A549 (cell line): ENCODE measurements around the gene REL. TPM values are rescaled to one million over a fixed set of nuclear protein-coding genes. Genes with fewer than 3 reads are reported as not detected.
"Not testable (repeated sequence)": the region's sequence is repeated elsewhere in the genome, so short reads cannot be mapped to it uniquely, and the experiment has no call there.

Experiments
- ATAC-seq, 2 experiments: fragments of 200-7000 bp in 1 of 2; fragments of >200 bp in 1 of 2; cut with Nextera tagmentation in 1 of 2; cut with Tn5 transposase in 1 of 2; 3 replicates each; pipeline versions ENCODE4 v1.8.0 to v1.9.1; 2018 to 2020; ENCODE audit warnings: mild to moderate bottlenecking in 1 of 2, moderate library complexity in 1 of 2
- CTCF ChIA-PET: fragments of 300-600 bp; sonication (Branson Sonifier 250); formaldehyde crosslinking; extraction: SDS; loops from one replicate; lab custom pipeline; 2021; ENCODE audit warnings: antibody characterized with exemption, inconsistent platforms; lab: Yijun Ruan, JAX
- POLR2A ChIA-PET: fragments of 350-600 bp; formaldehyde crosslinking; extraction: SDS; loops from one replicate; lab custom pipeline; 2021; ENCODE audit warnings: antibody characterized with exemption, inconsistent platforms; lab: Yijun Ruan, JAX
- DNase-seq, 2 experiments: peaks; one replicate each; pipeline versions ENCODE4 v3.0.0 to v3.0.0-alpha.2; 2011 to 2016; ENCODE audit warnings: low read depth in 1 of 2, low spot score in 1 of 2
- FAIRE-seq: peaks from 2 replicates; lab custom pipeline; 2011; peaks lifted over from hg19 to GRCh38; lab: Jason Lieb, UNC
- H3K27ac ChIP-seq, 2 experiments: fragments of >200 bp; sonication (Bioruptor Twin); formaldehyde crosslinking; 3 replicates each; pipeline ENCODE4 v1.5.1; 2016 to 2017
- H3K4me1 ChIP-seq: fragments of >200 bp; sonication (Bioruptor Twin); formaldehyde crosslinking; 3 replicates; pipeline ENCODE4 v1.6.1; 2016
- H3K4me2 ChIP-seq: fragments of >200 bp; sonication (Bioruptor Twin); formaldehyde crosslinking; 3 replicates; pipeline ENCODE4 v1.6.1; 2016
- H3K4me3 ChIP-seq: fragments of >200 bp; sonication (Bioruptor Twin); formaldehyde crosslinking; 3 replicates; pipeline ENCODE4 v1.5.1; 2016
- H3K9me3 ChIP-seq: fragments of >200 bp; sonication (Bioruptor Twin); formaldehyde crosslinking; 3 replicates; pipeline ENCODE4 v1.6.1; 2016
- CBX2 ChIP-seq: fragments of 200-600 bp; sonication (generic); IDR thresholded peaks from 2 replicates; pipeline ENCODE4 v1.6.1; 2016; ENCODE audit warnings: low read depth, mild to moderate bottlenecking, borderline replicate concordance
- CEBPB ChIP-seq, 2 experiments: fragments of >200 bp in 1 of 2; sonication (Bioruptor Twin) in 1 of 2; formaldehyde crosslinking in 1 of 2; IDR thresholded peaks; 2 replicates each; pipeline ENCODE4 v1.6.1; 2012 to 2016
- CHD2 ChIP-seq: fragments of 150-350 bp; IDR thresholded peaks from 2 replicates; pipeline ENCODE4 v1.6.1; 2014; ENCODE audit warnings: low read length; ENCODE audit not compliant: partially characterized antibody
- CHD4 ChIP-seq: fragments of 200-600 bp; sonication (generic); IDR thresholded peaks from 2 replicates; pipeline ENCODE4 v1.6.1; 2016; ENCODE audit warnings: antibody characterized with exemption, mild to moderate bottlenecking, borderline replicate concordance
- EHF ChIP-seq: fragments of 250-450 bp; sonication (Bioruptor Pico); IDR thresholded peaks from 2 replicates; pipeline ENCODE4 v1.5.0; 2020; ENCODE audit warnings: mild to moderate bottlenecking
- ELK1 ChIP-seq: fragments of 150-350 bp; IDR thresholded peaks from 2 replicates; pipeline ENCODE4 v1.6.1; 2014; ENCODE audit warnings: low read depth, mild to moderate bottlenecking, low read length
- FOXS1 ChIP-seq: fragments of 250-450 bp; sonication (Bioruptor Pico); IDR thresholded peaks from 2 replicates; pipeline ENCODE4 v1.5.0; 2020; ENCODE audit warnings: mild to moderate bottlenecking, moderate library complexity
- HOXB13 ChIP-seq: fragments of 250-450 bp; sonication (Bioruptor Pico); IDR thresholded peaks from 2 replicates; pipeline ENCODE4 v1.5.0; 2020; ENCODE audit warnings: low read depth, mild to moderate bottlenecking, moderate library complexity
- HOXB5 ChIP-seq: fragments of 250-450 bp; sonication (Bioruptor Pico); IDR thresholded peaks from 2 replicates; pipeline ENCODE4 v1.5.0; 2020; ENCODE audit warnings: mild to moderate bottlenecking, moderate library complexity
- MAX ChIP-seq: IDR thresholded peaks from 2 replicates; pipeline ENCODE4 v1.6.1; 2012
- NPAS2 ChIP-seq: fragments of 250-450 bp; sonication (Bioruptor Pico); IDR thresholded peaks from 2 replicates; pipeline ENCODE4 v1.8.0; 2022; ENCODE audit warnings: mild to moderate bottlenecking, moderate library complexity, borderline replicate concordance
- PBX3 ChIP-seq: IDR thresholded peaks from 2 replicates; pipeline ENCODE4 v1.6.1; 2012
- PHF8 ChIP-seq: fragments of 200-600 bp; sonication (generic); IDR thresholded peaks from 2 replicates; pipeline ENCODE4 v1.6.1; 2016; ENCODE audit warnings: low read depth, mild to moderate bottlenecking, antibody characterized with exemption, moderate library complexity, borderline replicate concordance
- POLR2A ChIP-seq: IDR thresholded peaks from 2 replicates; pipeline ENCODE4 v1.6.1; 2012; ENCODE audit warnings: mild to moderate bottlenecking, low read length
- RAD21 ChIP-seq, 2 experiments: fragments of >200 bp in 1 of 2; sonication (Bioruptor Twin) in 1 of 2; formaldehyde crosslinking in 1 of 2; IDR thresholded peaks in 1 of 2; conservative IDR thresholded peaks in 1 of 2; 2 replicates in 1 of 2; 3 replicates in 1 of 2; pipeline ENCODE4 v1.6.1; 2012 to 2018; ENCODE audit warnings: inconsistent platforms in 1 of 2
- RCOR1 ChIP-seq: fragments of 150-350 bp; IDR thresholded peaks from 2 replicates; pipeline ENCODE4 v1.6.1; 2014; ENCODE audit warnings: antibody characterized with exemption, low read length, low read depth
- REST ChIP-seq: fragments of 200-600 bp; sonication (generic); IDR thresholded peaks from 2 replicates; pipeline ENCODE4 v1.6.1; 2016; ENCODE audit warnings: antibody characterized with exemption, mild to moderate bottlenecking, moderate library complexity
- RFX5 ChIP-seq: fragments of 450-650 bp; IDR thresholded peaks from 2 replicates; pipeline ENCODE4 v1.7.1; 2014; ENCODE audit warnings: antibody characterized with exemption, mild to moderate bottlenecking, moderate library complexity
- SMC3 ChIP-seq: fragments of >200 bp; sonication (Bioruptor Twin); formaldehyde crosslinking; IDR thresholded peaks from 3 replicates; pipeline ENCODE4 v1.6.1; 2018; ENCODE audit warnings: inconsistent platforms
- SREBF2 ChIP-seq: fragments of 450-650 bp; IDR thresholded peaks from 2 replicates; pipeline ENCODE4 v1.6.1; 2014; ENCODE audit warnings: mild to moderate bottlenecking, moderate library complexity
- TFCP2L1 ChIP-seq: fragments of 250-450 bp; sonication (Bioruptor Pico); IDR thresholded peaks from 2 replicates; pipeline ENCODE4 v1.5.0; 2021; ENCODE audit warnings: mild to moderate bottlenecking
- USF2 ChIP-seq: fragments of 450-650 bp; IDR thresholded peaks from 2 replicates; pipeline ENCODE4 v1.6.1; 2014; ENCODE audit warnings: antibody characterized with exemption
- ZC3H11A ChIP-seq: fragments of 450-650 bp; IDR thresholded peaks from 2 replicates; pipeline ENCODE4 v1.6.1; 2014; ENCODE audit warnings: antibody characterized with exemption, mild to moderate bottlenecking
- WGBS: methylation state at CpG from one replicate; pipeline ENCODE4 v1.1.6; 2017; ENCODE audit errors: missing lambda C conversion rate; 5-methylcytosine and 5-hydroxymethylcytosine counted together
- polyA plus RNA-seq, 4 experiments: library from polyadenylated mRNA; depleted of rRNA in 3 of 4; stranded (reverse); fragments of >200 nt; fragmentation: RNase III in 1 of 4; extraction: RNeasy Plus Mini Kit Qiagen cat#74134 plus additional on column Dnase treatment in 1 of 4; gene quantifications; 2 replicates in 3 of 4; 3 replicates in 1 of 4; pipeline ENCODE4 v1.2.3, GENCODE V29; 2011 to 2017

The REL gene
- polyA plus RNA-seq, 2 of the 4 experiments (the other 2 are of a cell fraction), result 2.4 to 9.3 TPM

- peak in 1 of 2 experiments; percentile 24 for DNase-seq
- ChIA-PET POLR2A (interaction anchor here (0.7 kb wide), 1 partner anchor 10 kb away, joined by 3 read pairs; no protein-coding TSS in a partner anchor), CTCF (no interaction called here)
- TF ChIP-seq RAD21 (conservative IDR thresholded peaks at IDR 0.05 in 1 of 2, IDR thresholded peaks at IDR 0.05 in 1 of 2) (no peak), CHD2 (no peak), CBX2 (no peak), ZC3H11A (no peak), NPAS2 (CRISPR knock-in tag) (no peak), MAX (no peak), REST (no peak), CHD4 (no peak)
- Histone ChIP-seq H3K4me3 (no peak overlapping the region), H3K27ac (no peak overlapping the region), H3K4me2 (peak overlapping the region; percentile 33; the same call in 2 of the 3 replicates), H3K4me1 (peaks cover 12% of the 10 kb centered on the region), H3K9me3 (no peaks in the 10 kb centered on the region)
- FAIRE-seq, result no peak
- 87% methylated on average over 7 of the region's 7 CpGs for WGBS
- ATAC-seq, result peak; percentile 50 to 64; a peak in 5 of 6 replicates
Measured at GRCh38 chr2:60925994-60926740, 44.8 kb downstream of the REL start.

GRCh38 chr2:60926741-60927552 is 45.6 kb downstream of the REL start:
- DNase-seq (no peak), ATAC-seq (no peak; a peak in 1 of 6 replicates), FAIRE-seq (no peak)
- CTCF ChIA-PET, result interaction anchor here (1.1 kb wide), 1 partner anchor 71 kb away, joined by 4 read pairs; no protein-coding TSS in a partner anchor
- WGBS, result 89% methylated on average over 3 of the region's 3 CpGs
- POLR2A ChIA-PET, result no interaction called here
- Histone ChIP-seq H3K4me2 (no peak overlapping the region), H3K4me3 (no peak overlapping the region), H3K9me3 (no peaks in the 10 kb centered on the region), H3K4me1 (peaks cover 12% of the 10 kb centered on the region), H3K27ac (no peak overlapping the region)
- TF ChIP-seq USF2 (no peak), RFX5 (no peak), SMC3 (no peak), TFCP2L1 (CRISPR knock-in tag) (no peak), PHF8 (no peak), HOXB5 (CRISPR knock-in tag) (no peak), POLR2A (no peak), CBX2 (no peak), SREBF2 (no peak), ELK1 (no peak), RCOR1 (no peak), HOXB13 (CRISPR knock-in tag) (no peak), CEBPB (IDR thresholded peaks at IDR 0.05) (no peak), PBX3 (no peak), RAD21 (conservative IDR thresholded peaks at IDR 0.05 in 1 of 2, IDR thresholded peaks at IDR 0.05 in 1 of 2) (no peak), FOXS1 (CRISPR knock-in tag) (no peak), EHF (no peak)
- TF ChIP-seq, all 56 proteins: peak for 0

GRCh38 chr2:60932061-60932460 is 50.7 kb downstream of the REL start:
- H3K4me3 ChIP-seq, FAIRE-seq, H3K27ac ChIP-seq, ATAC-seq, DNase-seq, H3K9me3 ChIP-seq, CTCF ChIA-PET, H3K4me2 ChIP-seq, POLR2A ChIA-PET, H3K4me1 ChIP-seq: not testable (repeated sequence)
- WGBS, result 87% methylated on average over 5 of the region's 5 CpGs
